ENCODE measurements around the gene PAK1.
"Not testable (repeated sequence)": the region's sequence is repeated elsewhere in the genome, so short reads cannot be mapped to it uniquely, and the experiment has no call there.

Gene PAK1

GRCh38 chr11:77401486-77402217, 72.2 kb downstream of the PAK1 start:
- no peak for DNase-seq

- no peak for DNase-seq
Observed at GRCh38 chr11:77400775-77401449, 73.0 kb downstream of the PAK1 start.

DNA sequence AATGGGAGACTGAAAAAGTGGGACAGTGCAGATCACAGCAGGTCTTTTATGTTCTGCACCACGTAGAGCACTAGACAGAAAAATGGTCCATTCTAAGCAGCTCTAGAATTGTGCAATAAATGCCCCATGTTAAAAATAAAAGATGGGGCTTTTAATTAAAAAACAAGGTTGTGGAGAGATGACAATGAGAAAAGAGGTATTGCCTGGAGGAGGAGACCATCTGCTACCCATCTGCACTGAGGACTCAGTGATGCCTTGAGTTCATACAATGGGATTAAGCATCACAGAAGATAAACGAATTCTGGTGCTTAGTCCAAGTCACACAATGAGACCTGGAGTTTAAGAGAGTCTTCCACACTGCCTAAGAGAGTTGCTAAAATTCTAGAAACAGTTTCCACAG, 73.6 kb downstream of the PAK1 start:
- DNase-seq: no peak

GRCh38 chr11:77397631-77398030, 76.3 kb downstream of the PAK1 start:
- DNase-seq: no peak

DNA sequence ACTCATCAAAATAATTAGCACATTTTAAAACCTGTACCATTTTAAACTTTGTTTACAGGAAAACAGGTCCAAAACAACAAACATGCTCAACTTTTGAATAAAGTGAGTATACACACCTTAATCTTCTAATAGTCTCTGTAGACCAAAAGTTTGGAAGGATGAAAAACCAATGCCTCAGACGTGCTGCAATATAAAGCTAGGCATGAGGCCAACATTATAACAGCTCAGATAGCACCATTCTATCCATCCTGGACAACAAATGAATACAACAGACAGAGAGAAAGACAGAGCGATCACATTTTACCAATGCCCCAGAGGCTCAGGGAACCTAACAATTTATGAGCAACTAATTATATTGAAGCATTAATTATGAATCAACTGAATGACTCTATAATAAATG, 77.0 kb downstream of the PAK1 start:
- no peak for DNase-seq

- DNase-seq: no peak
Observed at GRCh38 chr11:77396305-77396704, 77.6 kb downstream of the PAK1 start.

GRCh38 chr11:77395460-77396173, 78.3 kb downstream of the PAK1 start:
- no peak for DNase-seq

- DNase-seq: no peak
Observed at GRCh38 chr11:77392842-77393241, 81.1 kb downstream of the PAK1 start.

DNA sequence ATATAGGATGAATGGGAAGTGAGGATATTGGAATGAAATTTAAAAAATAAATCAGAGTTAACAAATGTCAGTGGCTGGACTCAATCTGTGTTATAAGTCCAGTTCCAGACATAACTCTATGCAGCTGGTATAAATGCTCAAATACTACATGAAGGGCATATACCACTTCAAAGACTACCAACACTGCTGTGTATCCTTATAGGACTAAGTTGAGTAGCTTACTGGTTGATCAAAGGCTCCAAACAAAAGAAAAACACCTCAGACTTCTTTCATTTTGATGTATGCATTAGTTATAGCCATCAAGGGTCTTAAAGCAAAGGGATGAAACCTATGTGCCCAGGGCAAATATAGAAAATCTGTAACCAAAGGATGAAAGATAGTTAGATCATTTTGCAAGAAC, 86.2 kb downstream of the PAK1 start:
- DNase-seq: no peak

- DNase-seq: no peak
Observed at GRCh38 chr11:77386178-77386577, 87.7 kb downstream of the PAK1 start.

DNA sequence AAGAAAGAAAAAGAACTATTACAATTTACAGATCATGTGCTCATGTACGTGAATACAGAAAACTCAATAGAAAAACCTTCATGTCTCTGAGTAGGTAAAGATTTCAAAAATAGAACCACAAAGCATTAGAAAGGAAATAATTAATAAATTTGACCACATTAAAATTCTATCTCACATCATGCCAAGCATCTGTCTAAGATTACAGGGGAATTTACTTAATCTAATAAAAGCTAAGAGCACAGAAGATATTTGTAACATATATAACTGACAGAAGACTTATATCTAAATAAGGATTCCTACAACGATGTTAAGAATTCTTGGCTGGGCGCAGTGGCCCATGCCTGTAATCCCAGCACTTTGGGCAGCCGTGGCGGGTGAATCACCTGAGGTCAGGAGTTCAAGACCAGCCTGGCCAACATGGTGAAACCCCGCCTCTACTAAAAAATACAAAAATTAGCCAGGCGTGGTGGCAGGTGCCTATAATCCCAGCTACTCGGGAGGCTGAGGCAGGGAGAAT, 88.6 kb downstream of the PAK1 start:
- not testable (repeated sequence) for DNase-seq

- no peak for DNase-seq
Observed at GRCh38 chr11:77384571-77384970, 89.3 kb downstream of the PAK1 start.

DNA sequence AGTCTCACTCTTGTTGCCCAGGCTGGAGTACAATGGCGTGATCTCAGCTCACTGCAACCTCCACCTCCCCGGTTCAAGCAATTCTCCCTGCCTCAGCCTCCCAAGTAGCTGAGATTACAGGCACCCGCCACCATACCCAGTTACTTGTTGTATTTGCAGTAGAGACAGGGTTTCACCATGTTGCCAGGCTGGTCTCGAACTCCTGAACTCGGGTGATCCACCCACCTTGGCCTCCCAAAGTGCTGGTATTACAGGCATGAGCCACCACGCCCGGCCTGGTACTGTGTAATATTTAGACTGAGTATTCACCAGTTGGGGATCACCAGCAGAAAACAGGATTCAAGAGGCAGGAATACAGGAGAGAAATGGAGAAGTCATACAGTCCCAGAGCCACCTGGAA, 90.5 kb downstream of the PAK1 start:
- not testable (repeated sequence) for DNase-seq

DNA sequence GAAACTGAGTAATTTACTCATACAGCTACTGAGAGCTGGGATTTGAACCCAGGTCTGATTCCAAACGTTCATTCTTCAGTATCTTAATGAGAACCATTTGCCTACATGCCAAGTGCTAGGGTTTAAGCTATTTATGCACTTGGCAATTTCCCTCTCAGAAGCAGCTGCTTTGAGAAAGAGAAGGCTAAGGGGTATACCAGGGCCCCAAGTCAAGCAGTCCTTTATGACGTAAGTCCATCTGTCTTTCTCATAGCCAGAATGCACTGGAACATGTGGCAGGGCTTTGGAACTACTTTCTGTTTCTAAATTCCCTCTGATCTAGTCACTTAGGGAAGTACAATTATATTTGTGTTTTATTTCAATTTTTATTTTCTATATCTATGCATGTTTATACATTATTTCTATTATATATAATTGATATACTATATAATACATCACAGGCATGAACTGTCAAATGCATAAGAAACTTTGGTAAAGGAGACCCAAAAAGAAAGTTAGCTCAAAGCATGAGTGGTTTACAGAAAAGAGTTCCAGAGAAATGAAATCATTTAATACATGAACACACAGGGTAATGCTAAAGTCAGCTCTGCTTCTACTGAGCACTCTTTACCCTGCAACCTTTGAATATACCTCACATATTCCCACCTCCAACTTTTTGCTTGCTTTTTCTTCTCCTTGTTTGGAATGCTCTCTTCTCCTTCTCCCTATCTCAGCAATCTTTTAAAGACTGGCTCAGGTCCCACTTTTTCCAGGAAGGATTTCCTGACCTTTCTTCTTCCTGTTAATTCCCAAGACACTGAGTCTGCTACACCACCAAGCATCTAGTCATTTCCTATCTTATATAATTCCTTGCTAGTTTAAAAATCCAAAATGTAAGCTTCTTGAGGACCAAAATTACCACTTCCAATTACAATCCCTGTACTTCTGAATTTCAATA, 91.9 kb downstream of the PAK1 start:
- peak in 1 of 2 donors; percentile 6 for DNase-seq

GRCh38 chr11:77379934-77380333, 94.0 kb downstream of the PAK1 start:
- no peak for DNase-seq

- no peak for DNase-seq
Observed at GRCh38 chr11:77379253-77379652, 94.6 kb downstream of the PAK1 start.

GRCh38 chr11:77377734-77378133, 96.2 kb downstream of the PAK1 start:
- peak; percentile 9 to 27 for DNase-seq

DNA sequence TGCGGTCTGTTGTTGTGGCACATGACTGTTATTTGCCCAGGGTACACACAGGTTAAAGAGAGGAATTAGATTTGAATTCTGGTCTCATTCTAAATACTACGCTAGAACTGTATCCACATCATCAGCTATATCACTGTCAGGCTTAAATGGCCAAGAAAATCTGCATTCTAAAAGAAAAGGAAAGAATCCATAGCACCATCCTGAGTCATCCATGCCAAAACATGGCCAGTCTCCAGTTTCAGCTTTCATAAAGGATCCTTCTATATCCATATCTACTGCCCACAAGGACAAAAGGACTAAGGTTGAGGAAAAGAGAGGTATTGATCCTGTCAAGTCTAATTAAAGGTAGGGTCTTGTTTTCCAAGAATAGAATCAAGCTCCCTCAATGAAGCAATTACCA, 98.8 kb downstream of the PAK1 start:
- no peak for DNase-seq

DNA sequence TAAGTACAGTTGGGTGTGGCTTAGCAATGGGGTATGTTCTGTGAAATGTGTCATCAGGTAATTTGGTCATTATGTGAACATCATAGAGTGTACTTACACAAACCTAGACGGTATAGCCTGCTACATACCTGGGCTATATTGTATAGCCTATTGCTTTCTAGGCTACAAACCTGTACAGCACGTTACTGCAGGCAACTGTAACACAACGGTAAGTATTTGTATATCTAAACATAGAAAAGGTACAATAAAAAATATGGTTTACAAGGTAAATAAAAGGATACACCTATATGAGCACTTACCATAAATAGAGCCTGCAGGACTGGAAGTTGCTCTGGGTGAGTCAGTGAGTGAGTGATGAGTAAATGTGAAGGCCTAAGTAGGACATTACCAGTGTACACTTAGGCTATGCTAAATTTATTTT, 99.3 kb downstream of the PAK1 start:
- no peak for DNase-seq

GRCh38 chr11:77374108-77374507, 99.8 kb downstream of the PAK1 start:
- no peak for DNase-seq

GRCh38 chr11:77372726-77373125, 101.2 kb downstream of the PAK1 start:
- DNase-seq: no peak

DNA sequence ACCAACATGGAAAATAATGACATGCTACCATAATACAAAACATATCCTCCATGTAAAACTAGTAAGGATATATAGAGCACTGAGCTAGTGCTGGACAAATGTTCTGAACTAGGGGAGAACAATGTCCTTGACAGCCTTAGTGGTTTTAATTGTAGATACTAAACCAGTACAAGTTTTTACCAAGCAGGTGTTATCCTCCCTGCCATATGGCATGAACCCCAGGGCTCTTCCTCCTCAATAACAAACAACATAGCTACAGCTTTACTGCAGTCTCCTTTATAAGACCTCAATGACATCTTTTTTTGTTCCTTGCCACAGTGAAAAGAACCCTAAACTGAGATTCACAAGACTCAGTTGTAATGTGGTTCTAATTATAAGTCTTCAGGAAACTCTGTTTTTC, 102.2 kb downstream of the PAK1 start:
- no peak for DNase-seq

Data from inflammatory macrophage (primary cell).